OCI-LY3 (cell line): ENCODE results near the gene FAM163B.

ENCODE experiments used
- H2AFZ ChIP-seq: fragments of 200-600, 300-600 bp; shearing (Covaris generic); 2 replicates; pipeline ENCODE4 v1.6.0; 2014; ENCODE audit warnings: antibody characterized with exemption, low read depth, low read length
- H3K27ac ChIP-seq: fragments of 200-600, 300-600 bp; sonication (generic); 2 replicates; pipeline ENCODE4 v1.5.1; 2014; ENCODE audit warnings: mild to moderate bottlenecking, low read length, moderate library complexity, mixed read lengths
- H3K27me3 ChIP-seq: fragments of 200-600, 300-600 bp; sonication (generic); 2 replicates; pipeline ENCODE4 v1.6.1; 2014; ENCODE audit warnings: low read depth, low read length, mixed read lengths
- H3K36me3 ChIP-seq: fragments of 200-600, 300-600 bp; sonication (generic); replicated peaks from 2 replicates; pipeline ENCODE3; 2014; ENCODE audit warnings: low read depth, low read length, mixed read lengths
- H3K4me1 ChIP-seq: fragments of 300-600, 200-600 bp; sonication (generic); 2 replicates; pipeline ENCODE4 v1.6.1; 2014; ENCODE audit warnings: low read length, mixed read lengths
- H3K4me2 ChIP-seq: fragments of 200-600, 300-600 bp; sonication (generic); 2 replicates; pipeline ENCODE4 v1.6.1; 2014; ENCODE audit warnings: low read length, mixed read lengths
- H3K4me3 ChIP-seq: fragments of 300-600, 200-600 bp; sonication (generic); 2 replicates; pipeline ENCODE4 v1.5.1; 2014; ENCODE audit warnings: antibody characterized with exemption, mild to moderate bottlenecking, low read length, moderate library complexity
- H3K79me2 ChIP-seq: fragments of 300-600, 200-600 bp; shearing (Covaris generic); 2 replicates; pipeline ENCODE4 v1.6.1; 2014; ENCODE audit warnings: mild to moderate bottlenecking, low read length, mixed read lengths
- H3K9ac ChIP-seq: fragments of 300-600, 200-600 bp; shearing (Covaris generic); 2 replicates; pipeline ENCODE4 v1.6.0; 2014; ENCODE audit warnings: mild to moderate bottlenecking, low read length, moderate library complexity
- H3K9me3 ChIP-seq: fragments of 200-600, 300-600 bp; shearing (Covaris generic); 2 replicates; pipeline ENCODE4 v1.6.1; 2014; ENCODE audit warnings: low read length, mixed read lengths; ENCODE audit not compliant: insufficient read depth
- H4K20me1 ChIP-seq: fragments of 200-600, 300-600 bp; sonication (generic); 2 replicates; pipeline ENCODE4 v1.6.1; 2016; ENCODE audit warnings: low read length, mixed read lengths; ENCODE audit not compliant: insufficient read depth
- CTCF ChIP-seq: fragments of 200-600, 300-600 bp; sonication (generic); IDR thresholded peaks from 2 replicates; pipeline ENCODE4 v1.5.1; 2014; ENCODE audit warnings: antibody characterized with exemption, low read length, low read depth
- EZH2phosphoT487 ChIP-seq: fragments of 200-600 bp; shearing (Covaris generic); IDR thresholded peaks from 2 replicates; pipeline ENCODE4 v1.6.1; 2018; ENCODE audit warnings: antibody characterized with exemption, mixed run types, low read depth

FAM163B gene

DNA sequence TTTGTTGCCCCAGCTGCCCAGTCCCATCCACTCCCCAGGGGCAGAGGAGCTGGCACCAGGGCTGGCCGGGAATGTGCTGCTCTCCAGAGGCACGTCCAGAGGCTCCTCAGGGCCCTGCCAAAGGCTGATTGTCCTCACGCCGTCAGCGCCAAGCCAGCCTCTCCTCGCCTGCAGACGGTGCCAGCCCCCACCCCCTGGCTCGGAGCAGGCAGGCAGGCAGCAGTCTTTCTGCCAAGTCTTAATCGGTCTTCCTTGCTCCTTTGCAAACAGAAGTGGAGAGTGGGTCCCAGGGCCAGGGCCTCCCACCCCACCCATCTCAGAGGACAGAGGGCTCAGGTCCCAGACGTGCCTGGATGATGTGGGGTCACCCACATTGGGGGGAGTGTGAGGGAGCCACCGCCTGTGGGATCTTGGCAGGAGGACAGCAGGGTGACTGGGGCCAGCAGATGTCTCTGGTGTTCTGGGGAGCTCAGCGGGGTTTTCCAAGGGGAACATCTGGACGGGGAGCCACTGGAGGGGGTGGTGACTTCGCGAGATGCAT, 36.3 kb downstream of the FAM163B start:
- no peak overlapping the region for H3K4me2 ChIP-seq
- no peaks in the 10 kb centered on the region for H4K20me1 ChIP-seq
- no peaks in the 10 kb centered on the region for H3K36me3 ChIP-seq
- H2AFZ ChIP-seq: no peak overlapping the region
- H3K27me3 ChIP-seq: no peaks in the 10 kb centered on the region
- H3K27ac ChIP-seq: no peak overlapping the region
- no peak overlapping the region for H3K9ac ChIP-seq
- H3K4me3 ChIP-seq: no peak overlapping the region
- no peaks in the 10 kb centered on the region for H3K79me2 ChIP-seq
- H3K4me1 ChIP-seq: no peaks in the 10 kb centered on the region
- TF ChIP-seq CTCF: no peak
- TF ChIP-seq EZH2phosphoT487: no peak
- H3K9me3 ChIP-seq: no peaks in the 10 kb centered on the region

DNA sequence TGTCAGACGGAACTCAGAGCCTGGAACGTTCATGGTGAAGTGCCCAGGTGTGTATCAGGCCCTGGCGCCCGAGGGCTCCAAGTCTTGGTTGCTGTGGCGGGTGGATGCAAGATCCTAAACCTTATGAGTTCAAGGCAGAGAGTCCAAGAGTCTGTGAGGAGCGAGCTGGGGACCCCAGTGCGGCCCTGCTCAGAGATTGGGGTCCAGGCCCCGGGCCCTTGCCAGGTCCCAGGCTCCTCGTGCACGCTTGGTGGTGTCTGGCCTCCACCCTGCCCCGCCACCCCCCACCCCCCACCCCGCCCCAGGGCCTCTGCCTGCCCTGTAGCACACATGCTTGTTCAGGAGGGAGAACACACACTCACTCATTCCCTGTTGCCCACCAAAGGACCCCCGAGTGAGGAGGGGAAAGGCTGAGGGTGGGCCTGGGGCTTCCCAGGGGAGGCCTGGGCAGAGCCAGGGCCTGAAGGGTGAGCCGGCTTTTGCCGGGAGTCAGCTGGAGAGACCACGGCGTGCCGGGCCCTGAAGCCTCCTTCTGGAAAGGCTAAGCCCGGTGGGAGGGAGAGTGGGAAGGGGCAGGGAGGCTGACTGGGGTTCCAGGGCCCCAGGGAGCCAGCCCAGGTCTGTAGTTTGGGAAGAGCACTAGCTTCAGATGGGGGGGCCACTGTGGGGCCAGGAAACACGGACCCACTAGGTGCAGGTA, 37.1 kb downstream of the FAM163B start:
- Histone ChIP-seq H3K27ac (no peak overlapping the region), H3K36me3 (no peaks in the 10 kb centered on the region), H3K79me2 (no peaks in the 10 kb centered on the region), H3K4me3 (no peak overlapping the region), H3K9me3 (no peaks in the 10 kb centered on the region), H3K9ac (no peak overlapping the region), H4K20me1 (no peaks in the 10 kb centered on the region), H3K4me2 (no peak overlapping the region), H2AFZ (no peak overlapping the region), H3K27me3 (no peaks in the 10 kb centered on the region), H3K4me1 (no peaks in the 10 kb centered on the region)
- TF ChIP-seq CTCF (no peak), EZH2phosphoT487 (no peak)

DNA sequence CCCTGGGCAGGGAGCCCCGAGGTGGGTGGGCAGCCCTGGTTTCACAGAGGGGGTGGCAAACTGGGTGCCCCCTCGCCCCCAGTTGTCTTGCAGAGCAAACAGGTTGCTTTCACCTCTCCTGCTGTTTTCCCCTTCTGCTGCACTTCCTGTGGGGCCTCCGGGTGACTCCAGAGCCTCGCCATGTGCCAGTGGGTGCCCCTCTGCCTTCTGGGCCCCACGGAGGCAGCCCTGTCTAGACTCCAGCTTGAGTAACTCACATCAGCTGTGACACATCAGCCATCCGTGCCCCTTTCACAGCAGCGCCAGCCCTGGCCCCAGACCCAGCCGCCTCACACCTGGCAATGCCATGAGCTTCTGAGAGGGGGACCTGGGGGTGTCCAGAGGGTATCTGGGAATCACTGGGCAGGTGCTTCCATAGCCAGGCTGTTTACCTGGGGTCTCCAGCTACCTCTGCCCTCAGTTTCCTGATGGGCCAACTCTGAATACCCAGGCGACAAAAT, 37.7 kb downstream of the FAM163B start:
- no peak overlapping the region for H3K27ac ChIP-seq
- H3K27me3 ChIP-seq: no peaks in the 10 kb centered on the region
- H3K9ac ChIP-seq: no peak overlapping the region

DNA sequence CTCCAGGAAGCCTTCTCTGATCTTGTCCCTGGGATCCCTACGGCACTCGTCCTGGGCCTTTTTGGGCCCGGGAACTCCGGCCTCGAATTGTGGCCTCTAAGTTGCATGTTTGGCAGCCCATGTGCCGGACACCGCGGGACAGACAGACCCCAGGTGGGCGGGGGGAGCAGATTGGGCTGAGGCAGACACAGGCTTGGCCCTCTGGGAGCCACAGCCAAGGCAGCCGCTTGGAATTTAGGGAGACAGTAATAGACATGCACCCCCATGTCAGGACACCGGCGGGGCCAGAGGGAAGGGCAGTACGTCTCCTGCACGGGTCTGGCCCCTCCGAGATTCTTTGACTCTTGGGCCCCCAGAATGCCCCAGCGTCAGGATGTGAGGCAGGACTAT, 38.5 kb downstream of the FAM163B start:
- Histone ChIP-seq H3K4me2 (no peak overlapping the region), H3K27ac (no peak overlapping the region), H3K4me1 (no peaks in the 10 kb centered on the region), H3K9ac (no peak overlapping the region), H4K20me1 (no peaks in the 10 kb centered on the region), H2AFZ (no peak overlapping the region), H3K36me3 (no peaks in the 10 kb centered on the region), H3K9me3 (no peaks in the 10 kb centered on the region), H3K79me2 (no peaks in the 10 kb centered on the region), H3K27me3 (no peaks in the 10 kb centered on the region), H3K4me3 (no peak overlapping the region)
- no peak for TF ChIP-seq EZH2phosphoT487
- no peak for TF ChIP-seq CTCF

More for the DNA sequence above, 37.7 kb downstream of the FAM163B start:
- H3K79me2 ChIP-seq: no peaks in the 10 kb centered on the region
- H2AFZ ChIP-seq: no peak overlapping the region
- no peaks in the 10 kb centered on the region for H3K9me3 ChIP-seq
- H3K4me2 ChIP-seq: no peak overlapping the region
- no peaks in the 10 kb centered on the region for H4K20me1 ChIP-seq
- no peaks in the 10 kb centered on the region for H3K36me3 ChIP-seq
- H3K4me3 ChIP-seq: no peak overlapping the region
- H3K4me1 ChIP-seq: no peaks in the 10 kb centered on the region
- no peak for TF ChIP-seq CTCF
- TF ChIP-seq EZH2phosphoT487: no peak
